Breast epithelium (tissue), 3 donors: Measurements from ENCODE around the gene C2CD2L.

ENCODE experiments used
- CTCF ChIP-seq, 3 donors: fragments of 450-650 bp; IDR thresholded peaks; one replicate each; pipeline ENCODE4 v1.5.1; 2016 to 2017; ENCODE audit warnings: antibody characterized with exemption in 3 of 3, mild to moderate bottlenecking in 3 of 3, moderate library complexity in 3 of 3
- POLR2A ChIP-seq: fragments of 450-650 bp; IDR thresholded peaks from one replicate; pipeline ENCODE4 v1.6.1; 2016; ENCODE audit warnings: antibody characterized with exemption, mild to moderate bottlenecking, moderate library complexity

- no peak for TF ChIP-seq CTCF (IDR thresholded peaks at IDR 0.05)
- TF ChIP-seq POLR2A, result no peak
Observed at GRCh38 chr11:119120639-119121007, 13.5 kb downstream of the C2CD2L start.
